Measurements from ENCODE around the gene PEX19.

DNA sequence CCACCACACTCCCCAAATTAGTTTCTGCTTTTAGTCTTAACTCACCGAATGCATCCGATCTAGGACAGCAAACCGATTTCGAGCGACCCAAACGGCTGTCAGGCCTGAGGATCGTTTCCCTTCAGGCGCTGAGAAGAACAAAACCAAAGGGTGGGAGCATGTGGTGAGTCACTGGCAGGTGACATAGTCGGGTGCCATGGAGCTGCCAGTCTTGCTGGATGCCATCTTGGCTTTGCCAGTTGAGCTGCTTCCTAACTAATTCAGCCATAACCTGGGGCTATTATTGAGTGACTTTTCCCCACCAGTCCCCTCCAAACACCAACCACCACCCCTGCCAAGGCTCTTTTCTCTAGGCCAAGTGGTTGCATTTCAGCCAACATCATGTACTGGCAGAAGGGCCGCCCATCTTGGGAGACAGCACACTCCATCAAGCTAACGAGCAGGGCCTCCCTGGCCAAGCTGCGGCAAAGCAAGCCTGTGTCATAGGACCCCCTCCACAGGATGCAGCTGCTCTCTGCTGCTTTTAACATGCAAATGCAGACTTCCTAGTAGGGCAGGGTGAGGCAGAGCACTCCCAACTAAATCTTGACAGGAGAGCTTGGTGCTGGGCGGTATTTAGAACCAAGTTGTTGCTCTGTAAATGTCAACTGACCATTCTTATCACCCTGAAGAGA, 22.3 kb upstream of the PEX19 start:
- no peak for TF ChIP-seq EZH2 (IDR thresholded peaks at IDR 0.05; ENCODE audit: low read length)
- TF ChIP-seq, protein P1, sequence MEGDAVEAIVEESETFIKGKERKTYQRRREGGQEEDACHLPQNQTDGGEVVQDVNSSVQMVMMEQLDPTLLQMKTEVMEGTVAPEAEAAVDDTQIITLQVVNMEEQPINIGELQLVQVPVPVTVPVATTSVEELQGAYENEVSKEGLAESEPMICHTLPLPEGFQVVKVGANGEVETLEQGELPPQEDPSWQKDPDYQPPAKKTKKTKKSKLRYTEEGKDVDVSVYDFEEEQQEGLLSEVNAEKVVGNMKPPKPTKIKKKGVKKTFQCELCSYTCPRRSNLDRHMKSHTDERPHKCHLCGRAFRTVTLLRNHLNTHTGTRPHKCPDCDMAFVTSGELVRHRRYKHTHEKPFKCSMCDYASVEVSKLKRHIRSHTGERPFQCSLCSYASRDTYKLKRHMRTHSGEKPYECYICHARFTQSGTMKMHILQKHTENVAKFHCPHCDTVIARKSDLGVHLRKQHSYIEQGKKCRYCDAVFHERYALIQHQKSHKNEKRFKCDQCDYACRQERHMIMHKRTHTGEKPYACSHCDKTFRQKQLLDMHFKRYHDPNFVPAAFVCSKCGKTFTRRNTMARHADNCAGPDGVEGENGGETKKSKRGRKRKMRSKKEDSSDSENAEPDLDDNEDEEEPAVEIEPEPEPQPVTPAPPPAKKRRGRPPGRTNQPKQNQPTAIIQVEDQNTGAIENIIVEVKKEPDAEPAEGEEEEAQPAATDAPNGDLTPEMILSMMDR (optimal IDR thresholded peaks at IDR 0.05 in 1 of 3, IDR thresholded peaks at IDR 0.05 in 1 of 3, conservative IDR thresholded peaks at IDR 0.05 in 1 of 3; ENCODE audit: extremely low read depth in 1 of 3, insufficient read depth in 2 of 3, low read length in 3 of 3) = no peak

Measured in keratinocyte (primary cell).